Jurkat, Clone E6-1 (cell line): ENCODE results near the gene ASPHD1. TPM values are rescaled to one million over a fixed set of nuclear protein-coding genes. Genes with fewer than 3 reads are reported as not detected.
"Not testable (repeated sequence)": the region's sequence is repeated elsewhere in the genome, so short reads cannot be mapped to it uniquely, and the experiment has no call there.

Experiments used
- DNase-seq: peaks from one replicate; pipeline ENCODE4 v3.0.0-alpha.2; 2011; ENCODE audit warnings: low read depth, low spot score
- H3K4me3 ChIP-seq: 2 replicates; pipeline ENCODE4 v1.5.1; 2011; ENCODE audit warnings: mild to moderate bottlenecking, low read length, control low read depth, moderate library complexity
- polyA plus RNA-seq: library from polyadenylated mRNA; unstranded; fragments of >200 nt; gene quantifications from one replicate; pipeline ENCODE4 v1.2.1, GENCODE V29; 2012; ENCODE audit warnings: missing spikeins; ENCODE audit not compliant: insufficient read length, insufficient read depth

Gene ASPHD1
- 5.9 TPM for polyA plus RNA-seq

GRCh38 chr16:29900102-29900887 is at the start of gene ASPHD1:
Gene ASPHD1, plus strand, starts transcription at chr16:29900488. Its CDS starts 484 bp downstream, at chr16:29900972.
- DNase-seq = peak; percentile 33
- peak within 1 kb of the TSS; percentile 51 for H3K4me3 ChIP-seq

GRCh38 chr16:29850998-29851397 is 49.3 kb upstream of the ASPHD1 start:
- DNase-seq = no peak
- H3K4me3 ChIP-seq = no peak overlapping the region

- H3K4me3 ChIP-seq = no peak overlapping the region
- DNase-seq = no peak
These were observed 47.6 kb upstream of the ASPHD1 start for GRCh38 chr16:29852654-29853053.

GRCh38 chr16:29854520-29855100 is 45.7 kb upstream of the ASPHD1 start:
- H3K4me3 ChIP-seq = no peak overlapping the region
- no peak for DNase-seq

- no peak overlapping the region for H3K4me3 ChIP-seq
- DNase-seq = no peak
These were observed 43.0 kb upstream of the ASPHD1 start for GRCh38 chr16:29857133-29857760.

GRCh38 chr16:29858149-29858849 is 42.0 kb upstream of the ASPHD1 start:
- DNase-seq = no peak

GRCh38 chr16:29858974-29859373 is 41.3 kb upstream of the ASPHD1 start:
- no peak overlapping the region for H3K4me3 ChIP-seq
- no peak for DNase-seq

More at GRCh38 chr16:29858149-29858849, 42.0 kb upstream of the ASPHD1 start:
- no peak overlapping the region for H3K4me3 ChIP-seq

- DNase-seq = no peak
- H3K4me3 ChIP-seq = no peak overlapping the region
These were observed 40.1 kb upstream of the ASPHD1 start for GRCh38 chr16:29860218-29860617.

- DNase-seq = no peak
These were observed 37.9 kb upstream of the ASPHD1 start for GRCh38 chr16:29862383-29862883.

GRCh38 chr16:29862884-29863668 is 37.2 kb upstream of the ASPHD1 start, which contains the start of gene CDIPT:
Gene CDIPT, minus strand, starts transcription at chr16:29863226. Its CDS starts 369 bp downstream, at chr16:29862857.
- peak within 1 kb of the TSS; percentile 81 for H3K4me3 ChIP-seq
- DNase-seq = peak; percentile 99

More at GRCh38 chr16:29862383-29862883, 37.9 kb upstream of the ASPHD1 start:
- H3K4me3 ChIP-seq = peak overlapping the region; percentile 81

GRCh38 chr16:29863669-29863984 is 36.7 kb upstream of the ASPHD1 start:
- DNase-seq = no peak
- peak overlapping the region; percentile 81 for H3K4me3 ChIP-seq

- DNase-seq = no peak
These were observed 36.1 kb upstream of the ASPHD1 start for GRCh38 chr16:29864205-29864604.

GRCh38 chr16:29868396-29869009 is 31.8 kb upstream of the ASPHD1 start:
- H3K4me3 ChIP-seq = no peak overlapping the region
- no peak for DNase-seq

More at GRCh38 chr16:29864205-29864604, 36.1 kb upstream of the ASPHD1 start:
- no peak overlapping the region for H3K4me3 ChIP-seq

- H3K4me3 ChIP-seq, DNase-seq: not testable (repeated sequence)
These were observed 31.2 kb upstream of the ASPHD1 start for GRCh38 chr16:29869067-29869466.

GRCh38 chr16:29871822-29872546 is 28.3 kb upstream of the ASPHD1 start:
- H3K4me3 ChIP-seq = no peak overlapping the region
- no peak for DNase-seq

GRCh38 chr16:29873319-29873718 is 27.0 kb upstream of the ASPHD1 start:
- H3K4me3 ChIP-seq = no peak overlapping the region
- DNase-seq = no peak

GRCh38 chr16:29875206-29875605 is 25.1 kb upstream of the ASPHD1 start:
- H3K4me3 ChIP-seq = no peak overlapping the region
- DNase-seq = no peak

- DNase-seq = no peak
- H3K4me3 ChIP-seq = peak overlapping the region; percentile 34
These were observed 24.1 kb upstream of the ASPHD1 start for GRCh38 chr16:29876217-29876593.
